Muscle layer of duodenum (tissue), 2 donors: Measurements from ENCODE around the gene GABARAP.

Experiments
- H3K27ac ChIP-seq: one replicate; pipeline ENCODE4 v1.7.0; 2013; ENCODE audit warnings: mild to moderate bottlenecking, low read length
- H3K27me3 ChIP-seq: one replicate; pipeline ENCODE4 v1.7.0; 2013; ENCODE audit warnings: low read depth, mild to moderate bottlenecking, control low read depth, low read length
- H3K36me3 ChIP-seq, 2 donors: one replicate each; pipeline ENCODE4 v1.7.0; 2013; ENCODE audit warnings: low read length in 2 of 2, control low read depth in 1 of 2, mild to moderate bottlenecking in 1 of 2; ENCODE audit not compliant: insufficient read depth in 2 of 2, control insufficient read depth in 1 of 2
- H3K4me1 ChIP-seq, 2 donors: one replicate each; pipeline ENCODE4 v1.7.0; 2013; ENCODE audit warnings: low read length in 2 of 2, mild to moderate bottlenecking in 2 of 2, control low read depth in 1 of 2, moderate library complexity in 1 of 2; ENCODE audit not compliant: insufficient read depth in 2 of 2, control insufficient read depth in 1 of 2
- H3K4me3 ChIP-seq, 2 donors: one replicate each; pipeline ENCODE4 v1.7.0; 2013; ENCODE audit warnings: low read length in 2 of 2, low read depth in 1 of 2, mild to moderate bottlenecking in 1 of 2
- H3K9me3 ChIP-seq, 2 donors: one replicate each; pipeline ENCODE4 v1.7.0; 2013; ENCODE audit warnings: low read length in 2 of 2, control low read depth in 1 of 2, mild to moderate bottlenecking in 1 of 2; ENCODE audit not compliant: control insufficient read depth in 1 of 2
- donor health status: healthy.

Gene GABARAP

GRCh38 chr17:7226721-7227710, 15.2 kb downstream of the GABARAP start:
- Histone ChIP-seq H3K9me3 (no peaks in the 10 kb centered on the region), H3K4me1 (peaks cover 0 to 8% of the 10 kb centered on the region in 2 donors), H3K27ac (no peak overlapping the region), H3K4me3 (no peak overlapping the region), H3K27me3 (no peaks in the 10 kb centered on the region), H3K36me3 (peaks cover 47 to 78% of the 10 kb centered on the region in 2 donors)

- Histone ChIP-seq H3K4me3 (no peak overlapping the region), H3K9me3 (no peaks in the 10 kb centered on the region), H3K36me3 (peaks cover 47 to 78% of the 10 kb centered on the region in 2 donors), H3K27me3 (no peaks in the 10 kb centered on the region), H3K4me1 (peaks cover 4 to 14% of the 10 kb centered on the region in 2 donors), H3K27ac (no peak overlapping the region)
These were observed 16.4 kb downstream of the GABARAP start for GRCh38 chr17:7225711-7226331.

- Histone ChIP-seq H3K4me1 (peaks cover 4 to 17% of the 10 kb centered on the region in 2 donors), H3K9me3 (no peaks in the 10 kb centered on the region), H3K4me3 (no peak overlapping the region), H3K27ac (no peak overlapping the region), H3K27me3 (no peaks in the 10 kb centered on the region), H3K36me3 (peaks cover 47 to 71% of the 10 kb centered on the region in 2 donors)
These were observed 17.6 kb downstream of the GABARAP start for GRCh38 chr17:7224661-7225111.

- Histone ChIP-seq H3K9me3 (no peaks in the 10 kb centered on the region), H3K27me3 (no peaks in the 10 kb centered on the region), H3K27ac (no peak overlapping the region), H3K4me1 (peaks cover 9 to 23% of the 10 kb centered on the region in 2 donors), H3K36me3 (peaks cover 41 to 65% of the 10 kb centered on the region in 2 donors), H3K4me3 (no peak overlapping the region)
These were observed 18.1 kb downstream of the GABARAP start for GRCh38 chr17:7224110-7224509.

- Histone ChIP-seq H3K4me1 (peaks cover 13 to 30% of the 10 kb centered on the region in 2 donors), H3K27ac (no peak overlapping the region), H3K4me3 (no peak overlapping the region), H3K36me3 (peaks cover 39 to 58% of the 10 kb centered on the region in 2 donors), H3K9me3 (no peaks in the 10 kb centered on the region), H3K27me3 (no peaks in the 10 kb centered on the region)
These were observed 18.9 kb downstream of the GABARAP start for GRCh38 chr17:7223375-7223774.

- Histone ChIP-seq H3K4me1 (peaks cover 13 to 34% of the 10 kb centered on the region in 2 donors), H3K4me3 (no peak overlapping the region), H3K27ac (no peak overlapping the region), H3K36me3 (peaks cover 35 to 54% of the 10 kb centered on the region in 2 donors), H3K27me3 (no peaks in the 10 kb centered on the region), H3K9me3 (no peaks in the 10 kb centered on the region)
These were observed 19.3 kb downstream of the GABARAP start for GRCh38 chr17:7222972-7223292.

- Histone ChIP-seq H3K27me3 (no peaks in the 10 kb centered on the region), H3K36me3 (peaks cover 31 to 48% of the 10 kb centered on the region in 2 donors), H3K4me3 (no peak overlapping the region), H3K4me1 (peaks cover 13 to 39% of the 10 kb centered on the region in 2 donors), H3K27ac (no peak overlapping the region), H3K9me3 (no peaks in the 10 kb centered on the region)
These were observed 19.9 kb downstream of the GABARAP start for GRCh38 chr17:7222093-7222971.

- no peaks in the 10 kb centered on the region for H3K9me3 ChIP-seq
- no peaks in the 10 kb centered on the region for H3K27me3 ChIP-seq
- peaks cover 24 to 40% of the 10 kb centered on the region in 2 donors for H3K36me3 ChIP-seq
- H3K27ac ChIP-seq = peak overlapping the region; percentile 42
- peaks cover 13 to 45% of the 10 kb centered on the region in 2 donors for H3K4me1 ChIP-seq
- peak overlapping the region; percentile 88 to 90 for H3K4me3 ChIP-seq
These were observed 20.8 kb downstream of the GABARAP start for GRCh38 chr17:7221278-7222092.

GRCh38 chr17:7220593-7221277, 21.5 kb downstream of the GABARAP start:
- H3K4me3 ChIP-seq = peak overlapping the region; percentile 88 to 90
- no peaks in the 10 kb centered on the region for H3K27me3 ChIP-seq
- H3K36me3 ChIP-seq = peaks cover 22 to 32% of the 10 kb centered on the region in 2 donors
- H3K27ac ChIP-seq = peak overlapping the region; percentile 97
- peaks cover 19 to 52% of the 10 kb centered on the region in 2 donors for H3K4me1 ChIP-seq
- no peaks in the 10 kb centered on the region for H3K9me3 ChIP-seq
